Keratinocyte (primary cell): Measurements from ENCODE around the gene KIAA1958.

Experiments used
- CTCF ChIP-seq, 3 experiments: IDR thresholded peaks in 1 of 3; conservative IDR thresholded peaks in 1 of 3; optimal IDR thresholded peaks in 1 of 3; 2 replicates in 2 of 3; 3 replicates in 1 of 3; pipeline versions ENCODE3 to v1.5.1; 2011; ENCODE audit warnings: low read length in 3 of 3, mild to moderate bottlenecking in 3 of 3, moderate library complexity in 2 of 3, control low read depth in 1 of 3, inconsistent platforms in 1 of 3; ENCODE audit not compliant: insufficient read depth in 2 of 3; ENCODE audit errors: extremely low read depth in 1 of 3
- EZH2 ChIP-seq: IDR thresholded peaks from one replicate; pipeline ENCODE4 v1.6.1; 2012; ENCODE audit warnings: inconsistent platforms, mild to moderate bottlenecking, low read length, moderate library complexity

GRCh38 chr9:112501287-112501686 is 14.7 kb downstream of the KIAA1958 start:
- TF ChIP-seq CTCF (optimal IDR thresholded peaks at IDR 0.05 in 1 of 3, IDR thresholded peaks at IDR 0.05 in 1 of 3, conservative IDR thresholded peaks at IDR 0.05 in 1 of 3; ENCODE audit: extremely low read depth in 1 of 3, insufficient read depth in 2 of 3, low read length in 3 of 3) = no peak
- TF ChIP-seq EZH2 = no peak
